ENCODE measurements around the gene ADCY1. TPM values are rescaled to one million over a fixed set of nuclear protein-coding genes. Genes with fewer than 3 reads are reported as not detected.

ADCY1 gene
- total and polyA plus RNA-seq, 8 donors = 0.33 to 1.8 (median 1.3) TPM

- Histone ChIP-seq H3K4me1 (no peaks in the 10 kb centered on the region), H3K27me3 (no peaks in the 10 kb centered on the region), H3K9me3 (peaks cover 0 to 21% (median 12%) of the 10 kb centered on the region in 4 donors), H3K4me3 (no peak overlapping the region), H3K27ac (no peak overlapping the region), H3K36me3 (no peaks in the 10 kb centered on the region)
- 54 to 68% (median 64%) methylated on average over 8 to 9 of the region's 9 CpGs for WGBS, 5 donors
- no peak for DNase-seq
- intact Hi-C loops (cut with DNase I; ENCODE audit: low total_unique reads) = no loop called here
- TF ChIP-seq POLR2AphosphoS5 (IDR thresholded peaks at IDR 0.05) (no peak), EP300 (IDR thresholded peaks at IDR 0.05) (no peak), CTCF (IDR thresholded peaks at IDR 0.05) (no peak), POLR2A (IDR thresholded peaks at IDR 0.05) (no peak)
These were observed 49.7 kb downstream of the ADCY1 start for GRCh38 chr7:45623740-45624391.

- no peak for TF ChIP-seq POLR2AphosphoS5 (IDR thresholded peaks at IDR 0.05)
- no peak for TF ChIP-seq EP300 (IDR thresholded peaks at IDR 0.05)
- no peak for TF ChIP-seq CTCF (IDR thresholded peaks at IDR 0.05)
- TF ChIP-seq POLR2A (IDR thresholded peaks at IDR 0.05) = no peak
- Histone ChIP-seq H3K27me3 (no peaks in the 10 kb centered on the region), H3K4me3 (no peak overlapping the region), H3K9me3 (peaks cover 0 to 21% (median 12%) of the 10 kb centered on the region in 4 donors), H3K27ac (no peak overlapping the region), H3K4me1 (no peaks in the 10 kb centered on the region), H3K36me3 (no peaks in the 10 kb centered on the region)
- no peak for DNase-seq
- intact Hi-C loops (cut with DNase I; ENCODE audit: low total_unique reads) = no loop called here
These were observed 50.2 kb downstream of the ADCY1 start for GRCh38 chr7:45624392-45624760.

GRCh38 chr7:45625067-45625466 is 50.9 kb downstream of the ADCY1 start:
- peaks cover 0 to 19% (median 14%) of the 10 kb centered on the region in 4 donors for H3K9me3 ChIP-seq
- DNase-seq = no peak
- TF ChIP-seq POLR2AphosphoS5 (IDR thresholded peaks at IDR 0.05) (no peak), CTCF (IDR thresholded peaks at IDR 0.05) (no peak), POLR2A (IDR thresholded peaks at IDR 0.05) (no peak), EP300 (IDR thresholded peaks at IDR 0.05) (no peak)
- H3K4me3 ChIP-seq = no peak overlapping the region
- 90 to 95% (median 92%) methylated on average over 7 of the region's 7 CpGs for WGBS, 5 donors
- no peak overlapping the region for H3K27ac ChIP-seq
- no peaks in the 10 kb centered on the region for H3K4me1 ChIP-seq
- intact Hi-C loops (cut with DNase I; ENCODE audit: low total_unique reads) = no loop called here
- H3K36me3 ChIP-seq = no peaks in the 10 kb centered on the region
- H3K27me3 ChIP-seq = no peaks in the 10 kb centered on the region

- 65 to 74% (median 70%) methylated on average over 13 of the region's 13 CpGs for WGBS, 5 donors
- H3K36me3 ChIP-seq = no peaks in the 10 kb centered on the region
- H3K9me3 ChIP-seq = peaks cover 0 to 11% (median 7%) of the 10 kb centered on the region in 4 donors
- H3K27me3 ChIP-seq = no peaks in the 10 kb centered on the region
- H3K4me1 ChIP-seq = no peaks in the 10 kb centered on the region
- H3K27ac ChIP-seq = no peak overlapping the region
- no peak overlapping the region for H3K4me3 ChIP-seq
- no peak for DNase-seq
- intact Hi-C loops (cut with DNase I; ENCODE audit: low total_unique reads) = no loop called here
- TF ChIP-seq CTCF (IDR thresholded peaks at IDR 0.05) (no peak), EP300 (IDR thresholded peaks at IDR 0.05) (no peak), POLR2AphosphoS5 (IDR thresholded peaks at IDR 0.05) (no peak), POLR2A (IDR thresholded peaks at IDR 0.05) (no peak)
These were observed 51.7 kb downstream of the ADCY1 start for GRCh38 chr7:45625714-45626440.

All from stomach (tissue), 9 donors.